HG03066 (cell line): ENCODE measurements around the gene RARG.

Experiments used
- ATAC-seq: cut with Tn5 transposase; IDR thresholded peaks from one replicate; pipeline ENCODE4 v1.9.1; 2021; ENCODE audit warnings: low read depth; ENCODE audit not compliant: unreplicated experiment

Gene RARG

DNA sequence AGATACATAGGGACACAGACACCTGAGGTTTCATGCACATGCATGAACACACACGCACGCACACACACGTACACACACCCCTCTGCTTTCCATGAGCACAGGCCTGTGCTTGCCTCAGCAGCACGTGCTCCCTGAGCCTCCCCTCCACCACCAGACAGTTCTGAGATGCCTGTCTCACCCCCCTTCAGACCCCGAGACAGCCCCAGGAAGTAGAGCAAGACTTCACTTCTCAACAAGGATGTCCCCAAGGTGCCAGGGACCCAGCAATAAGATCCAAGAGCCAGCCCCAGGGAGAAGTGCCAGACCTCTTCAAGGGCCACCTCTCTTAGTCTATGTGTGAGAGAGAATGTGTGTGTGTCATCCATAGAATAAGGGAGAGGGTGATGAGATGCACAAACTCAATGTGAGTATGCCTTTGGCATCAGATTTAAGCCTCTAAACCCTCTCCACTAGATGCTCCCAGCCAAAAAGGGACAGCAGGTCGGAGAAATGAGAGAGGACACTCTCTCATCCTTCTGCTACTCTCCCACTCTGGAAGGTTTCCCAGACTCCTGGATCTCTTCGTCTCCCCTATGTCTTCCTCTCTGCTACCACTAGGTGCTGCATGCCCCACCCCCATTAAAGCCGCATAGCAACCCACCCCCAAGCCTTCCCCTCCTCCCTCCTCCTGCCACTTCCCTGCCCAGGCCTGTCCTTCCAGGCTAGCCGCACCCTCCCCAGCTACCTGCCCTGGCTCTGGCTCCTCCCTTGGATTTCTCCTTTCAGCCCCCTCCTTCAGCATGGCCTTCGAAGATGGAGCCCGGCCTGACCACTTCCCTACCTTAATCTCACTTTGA, 7.7 kb downstream of the RARG start:
- ATAC-seq = no peak

DNA sequence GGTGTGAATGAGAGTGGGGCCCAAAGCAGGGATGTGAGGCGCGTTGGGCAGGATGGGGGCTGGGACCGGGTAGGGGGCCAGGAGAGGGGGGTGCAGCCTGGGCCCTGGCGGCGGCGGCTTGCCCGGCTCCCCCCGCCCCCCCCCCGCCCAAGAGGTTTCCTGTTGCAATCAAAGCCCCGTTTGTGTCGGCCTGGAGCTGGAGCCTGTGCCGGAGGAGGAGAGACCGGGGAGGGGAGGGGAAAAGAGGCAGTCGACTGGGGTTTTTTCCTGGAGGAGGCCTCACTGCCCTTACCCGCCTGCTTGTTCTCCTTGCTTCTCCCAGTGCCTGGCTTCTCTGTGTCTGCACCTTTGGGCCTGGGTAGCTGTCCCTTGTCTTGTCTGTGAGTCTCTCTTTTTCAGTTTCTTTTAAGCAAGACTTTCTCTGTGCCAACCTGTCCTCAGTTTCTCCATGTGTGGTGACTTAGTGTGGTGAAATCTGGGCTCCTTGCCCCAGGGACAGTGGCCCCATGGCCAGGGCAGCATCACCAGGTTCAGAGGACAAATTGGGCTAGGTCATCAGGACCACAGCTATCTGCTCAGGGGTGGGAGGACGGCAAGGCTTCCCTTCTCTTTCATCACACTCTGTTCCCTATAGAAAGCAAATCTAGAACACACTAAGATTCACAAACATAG, 8.5 kb downstream of the RARG start:
- ATAC-seq = no peak

DNA sequence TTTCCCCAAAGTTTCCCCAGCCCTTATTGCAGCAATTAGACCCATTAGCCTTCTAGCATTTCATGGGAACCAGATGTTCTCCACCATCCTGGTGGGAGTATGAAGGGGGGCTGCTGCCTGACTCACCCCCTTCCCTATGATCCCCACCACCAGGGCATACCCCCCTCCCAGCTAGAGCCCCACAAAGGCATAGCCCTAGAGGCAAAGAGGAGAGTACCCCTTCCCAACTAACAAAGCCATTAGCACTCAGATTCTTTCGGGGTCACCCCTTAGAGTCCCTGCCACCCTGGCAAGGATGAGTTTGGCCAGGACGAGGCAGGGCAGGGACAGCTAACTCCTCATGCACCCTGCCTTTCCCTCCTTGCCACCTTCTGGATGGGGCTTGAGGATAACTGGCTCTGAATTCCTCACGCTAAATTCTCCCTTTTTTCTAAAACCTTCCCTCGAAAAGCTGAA, 9.2 kb downstream of the RARG start:
- ATAC-seq = no peak

DNA sequence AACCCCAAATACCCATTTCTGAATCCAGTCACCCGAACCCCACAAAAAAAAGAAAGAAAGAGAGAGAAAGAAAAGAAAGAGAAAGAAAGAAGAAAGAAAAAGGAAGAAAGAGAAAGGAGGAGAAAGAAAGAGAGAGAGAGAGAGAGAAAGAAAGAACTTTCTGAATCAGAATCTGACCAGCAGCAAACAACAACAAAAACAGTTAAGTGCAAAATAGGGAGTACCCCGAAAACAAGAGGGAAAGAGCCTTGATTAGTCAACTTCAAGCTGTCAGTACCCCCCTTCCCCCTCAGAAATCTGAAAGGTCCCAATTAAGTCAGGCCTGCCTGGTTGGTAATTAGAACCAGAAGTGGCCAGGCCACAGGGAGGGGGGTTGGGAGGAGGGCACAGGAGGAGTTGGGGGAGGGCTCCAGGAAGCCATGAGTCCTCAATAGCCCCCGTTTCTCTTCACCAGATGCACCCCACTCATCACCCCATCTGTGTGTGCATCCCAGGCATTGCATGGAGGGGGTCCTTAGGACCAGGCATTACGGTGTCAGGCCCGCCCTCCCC, 9.8 kb downstream of the RARG start:
- ATAC-seq = no peak

DNA sequence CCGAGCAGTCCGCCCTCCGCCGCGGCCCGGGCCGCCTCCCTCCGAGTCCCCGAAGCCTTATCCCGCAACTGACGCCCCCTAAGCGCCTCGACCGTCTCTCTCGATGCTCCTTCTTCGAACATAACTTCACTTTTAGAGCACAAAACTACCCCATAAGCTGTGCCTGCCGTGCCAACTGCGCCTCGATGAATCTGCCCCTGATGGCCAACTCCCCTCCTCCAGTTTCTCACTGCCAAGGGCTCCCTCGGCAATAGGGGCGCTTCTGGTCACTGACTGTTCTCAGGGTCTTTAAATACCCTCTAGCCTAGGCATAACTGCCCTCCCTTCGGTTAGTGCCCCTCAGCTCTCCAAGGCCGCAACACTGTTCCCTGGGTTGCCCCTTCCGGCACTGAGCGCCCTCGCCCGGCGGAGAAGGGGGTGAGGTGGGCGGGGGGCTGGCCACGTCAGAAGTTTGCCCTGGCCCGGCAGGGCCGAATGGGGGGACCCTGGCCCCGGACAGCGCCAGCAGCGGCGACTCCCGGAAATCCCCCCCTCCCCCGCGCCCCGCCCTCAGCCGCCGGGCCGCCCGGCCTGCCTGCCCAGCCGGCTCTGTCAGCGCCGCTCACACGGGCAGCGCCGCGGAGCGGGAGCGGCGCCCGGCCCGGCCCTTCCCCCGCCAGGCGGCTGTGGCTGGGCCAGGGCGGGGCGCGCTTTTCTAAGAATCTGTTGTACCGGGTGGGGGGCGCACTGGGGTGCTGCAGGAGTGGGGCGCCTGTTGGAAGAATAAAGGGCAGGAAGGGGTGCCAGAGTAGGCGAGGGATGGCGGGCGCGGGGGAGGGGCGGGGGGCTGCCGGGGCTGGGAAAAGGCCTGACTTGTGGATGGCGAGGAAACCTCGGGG, 10.6 kb downstream of the RARG start:
- peak; percentile 25 for ATAC-seq

DNA sequence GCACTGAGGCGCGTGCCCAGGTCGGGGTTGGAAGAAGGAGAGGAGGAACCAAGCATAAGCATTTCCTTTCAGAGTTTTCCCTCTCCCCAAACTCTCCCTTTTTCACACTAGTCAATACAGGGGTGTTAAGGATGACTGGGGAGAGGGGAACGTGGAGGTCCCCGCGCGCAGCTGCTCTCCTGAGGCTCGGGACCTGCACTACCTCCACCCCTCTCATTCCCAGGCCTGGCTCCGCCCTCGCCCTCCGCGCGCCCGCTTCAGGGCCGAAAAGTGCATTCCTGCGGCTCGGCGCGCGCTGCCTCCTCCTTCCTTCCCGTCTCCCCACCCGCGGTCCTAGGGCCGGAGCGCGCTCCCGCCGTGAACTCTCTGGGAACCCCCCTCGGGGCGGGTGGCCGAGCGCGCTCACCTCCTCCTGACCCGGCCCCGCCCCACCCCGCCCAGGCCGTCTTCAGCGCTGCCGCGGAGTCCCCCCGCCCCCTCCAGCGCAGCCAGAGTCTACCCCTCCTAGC, 11.3 kb downstream of the RARG start:
- ATAC-seq = peak; percentile 49

DNA sequence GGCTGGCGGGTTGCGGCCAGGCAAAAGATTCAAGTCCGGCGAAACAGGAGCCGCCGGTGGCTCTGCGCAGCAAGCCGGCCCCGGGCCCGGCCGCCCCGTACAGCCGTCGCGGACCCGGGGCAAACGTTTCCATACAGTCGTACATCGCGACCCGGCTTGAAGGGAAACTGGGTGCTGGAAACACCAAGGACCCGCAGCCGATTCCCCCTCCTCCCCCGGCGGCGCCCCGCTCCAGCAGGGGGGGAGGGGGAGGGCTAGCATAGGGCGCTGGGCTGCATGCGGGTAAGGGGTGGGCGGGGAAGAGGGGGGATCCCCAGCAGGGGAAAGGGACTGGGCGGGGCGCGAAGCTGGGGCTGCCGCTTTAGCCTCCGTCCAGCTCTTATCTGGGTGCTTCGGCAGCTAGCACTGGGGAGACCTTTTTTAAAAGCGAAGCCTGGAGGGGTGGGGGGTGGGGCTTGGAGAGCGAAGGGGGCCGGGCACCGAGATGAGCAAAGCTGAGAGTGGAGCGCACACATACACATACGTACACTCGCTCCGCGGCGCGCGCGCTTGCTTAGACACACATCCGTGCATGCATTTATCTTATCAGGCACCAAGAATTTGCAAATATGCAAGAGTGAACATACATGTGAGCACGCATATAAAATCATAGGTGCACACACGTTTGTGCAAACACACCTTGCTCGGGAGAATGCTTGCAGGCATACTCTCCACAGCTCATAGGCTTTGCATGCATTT, 11.9 kb downstream of the RARG start:
- ATAC-seq = peak; percentile 40

DNA sequence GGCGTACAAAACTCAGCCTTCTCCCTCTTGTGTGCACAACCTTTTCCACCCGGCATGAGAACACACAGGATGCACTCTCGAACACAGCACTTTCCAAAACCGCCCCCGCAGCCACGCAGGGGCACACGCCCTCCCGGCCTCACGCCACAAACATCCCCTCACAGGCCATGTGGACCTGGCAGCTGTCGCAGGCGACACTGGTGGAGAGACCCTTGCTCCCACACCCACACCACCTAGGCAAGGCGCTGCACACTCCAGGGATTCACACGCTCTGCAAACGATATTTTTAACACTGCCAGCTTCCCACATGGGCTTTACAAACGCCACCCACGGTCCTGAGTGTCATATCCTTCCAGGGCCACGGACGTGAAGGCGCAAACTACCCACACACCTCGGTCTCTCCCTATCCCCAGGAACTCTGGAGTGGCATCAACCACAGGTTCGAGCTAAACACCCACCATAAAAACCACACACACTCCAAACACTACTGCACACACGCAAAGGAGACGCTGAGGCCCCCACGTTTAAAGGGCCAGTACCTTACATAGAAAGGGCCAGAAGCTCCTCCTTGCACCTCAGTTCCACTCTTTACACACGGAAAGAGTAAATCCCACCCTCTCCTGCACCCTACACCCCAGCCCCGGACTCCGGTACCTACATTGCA, 12.6 kb downstream of the RARG start:
- no peak for ATAC-seq

DNA sequence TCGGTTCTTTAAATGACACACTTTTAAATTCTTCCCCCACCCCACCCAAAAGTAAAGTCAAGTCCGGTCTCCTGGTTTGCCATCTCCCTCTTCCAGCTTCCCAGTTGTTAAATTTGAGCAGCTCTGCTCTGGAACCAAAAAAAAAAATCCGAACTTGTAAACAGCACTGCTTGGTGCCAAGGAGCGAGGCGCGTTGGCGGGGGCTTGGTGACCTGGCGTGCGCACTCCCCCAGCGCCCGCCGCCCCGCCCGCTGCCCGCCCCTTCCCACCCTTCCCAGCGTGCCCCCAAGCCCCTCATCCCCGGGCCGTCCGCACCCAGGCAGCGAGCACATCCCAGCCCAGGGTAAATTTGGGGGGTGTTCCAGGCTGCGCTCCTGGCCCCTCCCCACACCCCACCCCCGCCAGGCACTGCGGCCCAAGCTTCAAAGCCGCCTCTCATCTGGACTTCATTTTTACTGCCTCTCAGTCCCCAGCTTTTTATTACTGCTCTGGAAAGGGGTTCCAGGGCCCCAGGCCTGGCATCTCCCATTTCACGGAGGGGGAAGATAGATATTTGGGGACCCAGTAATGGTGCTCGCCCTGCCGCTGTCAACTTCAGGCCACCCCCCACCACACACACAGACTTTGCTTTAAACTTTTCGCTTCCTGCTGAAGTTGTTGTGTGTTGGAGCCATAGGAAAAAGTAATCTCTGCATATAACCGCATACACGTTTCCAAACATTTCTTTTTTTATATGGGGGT, 13.3 kb downstream of the RARG start:
- ATAC-seq = no peak

DNA sequence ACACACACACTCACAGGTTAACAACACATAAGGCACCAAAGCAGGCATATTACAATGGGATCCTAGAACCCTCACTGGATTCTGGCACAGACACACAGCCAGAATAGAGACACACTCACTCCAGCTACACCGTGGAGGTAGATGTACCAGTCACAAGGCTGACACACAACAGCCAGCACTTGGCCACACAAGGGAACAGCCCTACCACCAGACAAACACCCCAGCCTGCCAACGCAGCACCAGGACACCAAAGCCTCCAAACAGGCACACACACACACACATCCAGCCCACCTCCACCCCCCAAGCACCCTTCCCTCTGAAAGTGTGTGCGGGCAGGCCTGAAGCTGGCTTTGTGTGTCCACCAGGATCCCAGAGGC, 14.1 kb downstream of the RARG start:
- no peak for ATAC-seq

DNA sequence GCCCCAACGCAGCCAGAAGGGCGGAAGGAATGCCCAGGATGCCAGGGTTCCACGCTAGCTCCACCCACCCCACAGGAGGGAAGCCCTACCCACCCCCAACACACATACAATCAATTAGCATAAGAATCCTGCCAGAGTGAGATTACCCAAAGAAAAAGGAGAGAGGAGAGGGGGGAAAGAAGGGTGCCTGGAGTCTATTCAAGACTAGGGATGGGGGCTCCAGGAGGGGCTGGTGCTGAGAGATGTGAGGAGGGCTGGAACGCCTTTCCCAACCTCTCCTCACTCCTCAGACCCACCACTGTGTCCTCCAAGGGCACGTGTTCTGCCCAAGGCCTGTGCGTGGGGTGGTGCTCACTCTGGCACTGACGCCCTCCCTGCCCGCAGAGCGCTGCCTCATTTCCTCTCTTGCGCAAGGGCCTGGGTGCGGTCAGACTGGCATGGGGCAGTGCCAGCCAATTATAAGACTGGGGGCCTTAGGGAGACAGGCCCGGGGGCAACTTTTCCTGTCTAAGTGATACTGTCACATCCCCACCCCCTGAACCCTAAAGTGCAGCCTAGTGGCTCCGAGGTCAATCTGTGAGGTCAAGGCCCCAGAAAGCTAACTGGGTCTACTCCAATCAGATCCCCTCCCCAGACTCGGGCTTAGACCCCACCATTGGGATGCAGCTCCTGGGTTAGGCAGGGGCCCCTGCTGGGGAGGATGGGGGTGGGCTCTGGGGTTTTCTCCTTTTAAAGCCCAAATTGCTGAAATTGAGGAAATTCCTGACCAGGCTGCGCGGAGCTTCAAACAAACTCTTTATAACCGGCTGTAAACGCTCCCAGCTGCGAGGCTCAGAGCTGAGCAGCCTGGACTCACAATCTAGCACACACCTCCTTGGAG, 14.7 kb downstream of the RARG start:
- ATAC-seq = no peak

DNA sequence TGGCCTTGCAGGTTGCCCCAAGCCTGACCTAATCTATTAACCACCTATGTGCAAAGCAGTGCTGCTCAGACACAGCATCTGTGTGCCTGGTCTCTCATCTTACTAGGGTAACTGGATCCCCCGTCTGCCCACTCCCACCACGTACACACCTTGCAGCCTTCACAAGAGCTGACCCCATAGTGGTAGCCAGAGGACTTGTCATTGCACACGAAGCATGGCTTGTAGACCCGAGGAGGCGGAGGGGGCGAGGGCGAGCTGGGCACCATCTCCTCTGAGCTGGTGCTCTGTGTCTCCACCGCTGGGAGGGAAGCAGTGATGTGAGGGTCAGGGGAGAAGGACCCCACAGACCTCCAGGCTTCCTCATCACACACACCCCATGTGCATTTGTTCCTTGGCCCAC, 16.5 kb downstream of the RARG start:
- no peak for ATAC-seq

DNA sequence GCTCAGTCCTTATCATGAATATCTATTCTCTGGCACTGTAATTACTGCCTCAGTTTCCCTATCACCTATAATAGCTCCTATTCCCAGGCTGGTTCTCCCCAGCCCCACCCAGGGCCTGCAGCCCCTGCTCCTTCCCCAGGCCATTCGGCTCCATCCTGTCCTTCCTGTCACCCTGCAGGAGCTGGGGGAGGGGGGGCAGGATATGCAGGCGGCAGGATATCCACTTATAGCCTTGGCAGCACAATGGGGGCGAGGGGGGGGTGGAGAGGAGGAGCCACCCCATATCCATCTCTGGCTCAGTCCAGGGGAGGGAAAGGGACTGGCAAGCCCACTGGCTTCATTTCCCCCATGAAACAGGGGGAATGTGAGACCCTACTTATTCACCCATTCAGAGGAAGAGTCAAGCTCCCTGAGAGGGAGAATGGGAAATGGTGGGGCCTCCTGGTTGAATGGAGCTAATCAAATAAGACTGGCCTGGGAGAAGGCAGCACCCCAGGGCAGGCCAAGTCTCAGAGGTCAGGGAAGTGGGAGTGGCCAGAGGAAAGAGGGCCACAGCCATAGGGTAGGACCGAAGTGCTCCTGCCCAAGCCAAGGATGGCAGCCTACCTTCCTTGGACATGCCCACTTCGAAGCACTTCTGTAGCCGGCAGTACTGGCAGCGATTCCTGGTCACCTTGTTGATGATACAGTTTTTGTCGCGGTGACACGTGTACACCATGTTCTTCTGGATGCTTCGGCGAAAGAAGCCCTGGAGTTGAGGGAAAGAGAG, 17.1 kb downstream of the RARG start:
- no peak for ATAC-seq

DNA sequence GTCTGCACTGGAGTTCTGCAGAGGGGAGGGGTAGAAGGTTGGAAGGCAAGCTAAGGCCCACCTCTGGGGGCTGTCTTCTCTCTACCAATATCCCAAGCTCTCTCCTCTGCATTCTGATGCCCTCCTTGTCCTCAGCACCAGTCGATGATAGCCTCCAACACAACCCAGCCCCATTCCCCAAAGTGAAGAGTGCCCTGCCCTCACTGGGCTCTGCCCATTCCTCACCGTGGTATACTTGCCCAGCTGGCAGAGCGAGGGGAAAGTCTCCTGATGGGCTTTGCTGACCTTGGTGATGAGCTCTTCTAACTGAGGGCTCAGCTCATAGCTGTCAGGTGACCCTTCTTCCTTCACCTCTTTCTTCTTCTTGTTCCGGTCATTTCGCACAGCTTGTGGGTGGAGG, 17.8 kb downstream of the RARG start:
- no peak for ATAC-seq

DNA sequence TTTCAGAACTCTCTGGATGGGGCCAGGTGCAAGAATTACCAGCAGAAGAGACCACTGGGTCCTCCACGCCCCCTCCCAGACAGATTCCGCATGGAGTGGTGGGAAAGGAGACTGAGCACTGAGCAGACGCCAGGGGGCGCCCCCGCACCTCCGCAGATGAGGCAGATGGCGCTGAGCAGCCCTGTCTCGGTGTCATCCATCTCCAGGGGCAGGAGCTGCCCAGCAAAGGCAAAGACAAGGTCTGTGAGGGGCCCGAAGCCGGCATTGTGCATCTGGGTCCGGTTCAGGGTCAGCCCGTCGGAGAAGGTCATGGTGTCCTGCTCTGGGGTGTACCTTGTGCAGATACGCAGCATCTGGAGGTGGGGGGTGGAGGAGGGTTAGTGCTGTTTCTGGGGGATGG, 18.7 kb downstream of the RARG start:
- no peak for ATAC-seq

DNA sequence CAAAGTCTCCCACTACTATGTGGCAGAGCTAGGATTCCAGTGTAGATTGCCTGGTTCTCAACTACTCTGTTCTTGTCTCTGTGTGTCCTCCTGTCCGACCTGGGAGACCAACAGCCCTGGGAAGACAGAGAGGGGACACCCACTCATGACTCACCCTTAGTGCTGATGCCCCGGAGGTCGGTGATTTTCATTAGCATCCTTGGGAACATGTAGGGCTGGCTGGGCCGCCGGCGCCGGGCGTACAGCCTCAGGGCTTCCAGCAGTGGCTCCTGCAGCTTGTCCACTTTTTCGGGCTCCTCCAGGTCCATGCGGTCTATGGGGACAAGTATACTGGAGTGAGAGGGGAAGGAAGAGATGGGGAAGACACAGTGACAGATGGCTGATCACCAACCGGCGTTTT, 19.1 kb downstream of the RARG start:
- ATAC-seq = no peak
